T-cell (primary cell): ENCODE measurements around the gene STRC. TPM values are rescaled to one million over a fixed set of nuclear protein-coding genes. Genes with fewer than 3 reads are reported as not detected.
"Not testable (repeated sequence)": the region's sequence is repeated elsewhere in the genome, so short reads cannot be mapped to it uniquely, and the experiment has no call there.

ENCODE experiments used
- ATAC-seq, 4 experiments: fragments of 200-7000 bp in 3 of 4; fragments of 150-1000 bp in 1 of 4; cut with Tn5 transposase; replicated peaks in 1 of 4; 1 replicate in 3 of 4; 2 replicates in 1 of 4; pipeline ENCODE4 v1.10.0; 2021; ENCODE audit warnings: moderate library complexity in 3 of 4, mild to moderate bottlenecking in 2 of 4, moderate number of reproducible peaks in 1 of 4
- CTCF ChIA-PET, 2 donors: fragments of 300-600 bp; sonication (Branson Sonifier 250); formaldehyde crosslinking; loops; one replicate each; lab custom pipeline; 2022; ENCODE audit warnings: antibody characterized with exemption in 2 of 2; lab: Charles Lee
- POLR2A ChIA-PET, 2 donors: fragments of 300-600 bp; sonication (Branson Sonifier 250); formaldehyde crosslinking; loops; one replicate each; lab custom pipeline; 2022; ENCODE audit warnings: antibody characterized with exemption in 2 of 2; lab: Charles Lee
- DNase-seq, 35 experiments: peaks; one replicate each; pipeline versions ENCODE4 v3.0.0 to v3.0.0-alpha.2; 2013 to 2023
- H3K27ac ChIP-seq: one replicate; pipeline ENCODE4 v1.5.1; 2013; ENCODE audit warnings: low read length
- H3K27me3 ChIP-seq, 2 experiments: replicated peaks in 1 of 2; 1 replicate in 1 of 2; 2 replicates in 1 of 2; pipeline versions ENCODE4 v1.6.1 to v1.7.0; 2013; ENCODE audit warnings: low read length in 1 of 2, mixed read lengths in 1 of 2; ENCODE audit not compliant: control insufficient read depth in 2 of 2, insufficient read depth in 2 of 2; ENCODE audit errors: extremely low read depth in 1 of 2
- H3K36me3 ChIP-seq, 2 donors: 1 replicate in 1 of 2; 2 replicates in 1 of 2; pipeline versions ENCODE4 v1.6.1 to v1.7.0; 2013; ENCODE audit warnings: low read length in 1 of 2; ENCODE audit not compliant: control insufficient read depth in 2 of 2, insufficient read depth in 1 of 2; ENCODE audit errors: extremely low read depth in 1 of 2
- H3K4me1 ChIP-seq, 2 experiments: 1 replicate in 1 of 2; 2 replicates in 1 of 2; pipeline versions ENCODE4 v1.6.1 to v1.7.0; 2013; ENCODE audit warnings: low read length in 2 of 2, mixed read lengths in 1 of 2; ENCODE audit not compliant: insufficient read depth in 2 of 2, control insufficient read depth in 1 of 2; ENCODE audit errors: extremely low read depth in 1 of 2
- H3K4me3 ChIP-seq, 2 donors: 1 replicate in 1 of 2; 2 replicates in 1 of 2; pipeline versions ENCODE4 v1.5.1 to v1.7.0; 2013; ENCODE audit warnings: mild to moderate bottlenecking in 2 of 2, low read length in 1 of 2, moderate library complexity in 1 of 2; ENCODE audit not compliant: control insufficient read depth in 1 of 2; ENCODE audit errors: extremely low read depth in 1 of 2
- H3K9me3 ChIP-seq: 2 replicates; pipeline ENCODE4 v1.7.0; 2013
- H3K27ac Mint-ChIP-seq, 2 donors: one replicate each; pipeline ENCODE4 v1.8.0; 2020 to 2021; ENCODE audit warnings: mild to moderate bottlenecking in 2 of 2, mixed read lengths in 2 of 2
- H3K27me3 Mint-ChIP-seq, 2 donors: one replicate each; pipeline ENCODE4 v1.8.0; 2021 to 2022; ENCODE audit warnings: mixed read lengths in 2 of 2
- H3K36me3 Mint-ChIP-seq: one replicate; pipeline ENCODE4 v1.8.0; 2021; ENCODE audit warnings: mixed read lengths
- H3K4me1 Mint-ChIP-seq, 3 donors: one replicate each; pipeline ENCODE4 v1.8.0; 2020 to 2022; ENCODE audit warnings: mixed read lengths in 3 of 3, mild to moderate bottlenecking in 1 of 3
- H3K4me3 Mint-ChIP-seq, 3 donors: one replicate each; pipeline ENCODE4 v1.8.0; 2020 to 2022; ENCODE audit warnings: mild to moderate bottlenecking in 3 of 3, mixed read lengths in 3 of 3, moderate library complexity in 3 of 3
- H3K9me3 Mint-ChIP-seq, 3 donors: one replicate each; pipeline ENCODE4 v1.8.0; 2020 to 2022; ENCODE audit warnings: mixed read lengths in 3 of 3
- WGBS: methylation state at CpG from one replicate; pipeline ENCODE4 v1.1.5; 2013; ENCODE audit warnings: missing lambda C conversion rate; ENCODE audit not compliant: insufficient coverage; 5-methylcytosine and 5-hydroxymethylcytosine counted together
- total RNA-seq, 35 experiments: library from RNA in 6 of 35; stranded (reverse) in 6 of 35; fragments of 120-200 nt in 1 of 35; gene quantifications; one replicate each; pipeline versions ENCODE4 v1.2.1 to v1.2.4 and lab custom pipeline; 2013 to 2026

Gene STRC
- total RNA-seq, 5 donors from 2014 or later (not counting 1 experiment from before 2014, with no cell fraction given), result 0.85 to 3.8 (median 2.1) TPM

DNA sequence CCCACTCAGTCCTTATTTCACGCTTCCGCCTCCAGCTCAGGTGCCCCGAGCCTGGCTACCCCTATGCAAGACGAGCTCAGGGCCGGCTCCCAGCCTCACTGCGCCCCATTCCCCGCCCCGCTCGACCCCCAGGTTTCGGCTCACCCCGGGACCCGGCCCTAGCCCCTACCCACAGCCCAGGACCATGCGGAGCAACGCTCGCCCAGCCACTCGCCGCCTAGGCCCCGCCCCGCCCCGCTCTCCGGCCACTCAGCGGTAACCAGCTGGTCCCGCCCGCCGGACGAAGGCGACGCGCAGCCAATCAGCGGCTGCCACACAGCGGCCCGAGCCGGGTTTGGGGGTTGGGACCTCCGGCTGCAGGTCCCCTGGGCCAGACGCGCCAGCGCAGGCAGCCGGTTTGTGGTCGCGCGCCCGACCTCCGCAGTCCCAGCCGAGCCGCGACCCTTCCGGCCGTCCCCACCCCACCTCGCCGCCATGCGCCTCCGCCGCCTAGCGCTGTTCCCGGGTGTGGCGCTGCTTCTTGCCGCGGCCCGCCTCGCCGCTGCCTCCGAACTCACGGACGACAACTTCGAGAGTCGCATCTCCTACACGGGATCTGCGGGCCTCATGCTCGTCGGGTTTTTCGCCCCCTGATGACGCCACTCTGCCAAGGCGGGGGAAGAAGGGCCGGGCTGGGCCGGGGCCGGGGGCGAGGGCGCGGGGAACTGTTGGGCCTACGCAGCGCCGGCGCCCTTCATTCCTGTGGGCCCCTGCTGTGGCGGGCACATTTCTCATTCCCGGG lies 30.2 kb upstream of the STRC start, which contains the start of gene CATSPER2:
TSS of gene CATSPER2 (minus strand) at position 196 of the 781 bp plus-strand sequence. CDS start 783 bp downstream, outside the sequence.
- H3K27me3 Mint-ChIP-seq, result no peaks in the 10 kb centered on the region
- POLR2A ChIA-PET, result interaction anchor here in 1 of 2 donors (0.6 kb wide), 1 partner anchor 11 kb away, joined by 6 read pairs; no protein-coding TSS in a partner anchor
- WGBS, result 97% methylated on average over 52 of the region's 85 CpGs
- H3K27ac Mint-ChIP-seq, result no peak within 1 kb of the TSS
- DNase-seq, result no peak
- Histone ChIP-seq H3K4me3 (no peak within 1 kb of the TSS), H3K36me3 (peaks cover 0 to 6% of the 10 kb centered on the region in 2 donors), H3K4me1 (no peaks in the 10 kb centered on the region), H3K27ac (no peak within 1 kb of the TSS), H3K9me3 (no peaks in the 10 kb centered on the region), H3K27me3 (no peaks in the 10 kb centered on the region)
- no peaks in the 10 kb centered on the region for H3K4me1 Mint-ChIP-seq
- no peaks in the 10 kb centered on the region for H3K9me3 Mint-ChIP-seq
- peaks cover 28% of the 10 kb centered on the region for H3K36me3 Mint-ChIP-seq
- H3K4me3 Mint-ChIP-seq, result no peak within 1 kb of the TSS
- peak in 3 of 4 experiments; percentile 36 to 46 (median 45) for ATAC-seq
- CTCF ChIA-PET, result no interaction called here

DNA sequence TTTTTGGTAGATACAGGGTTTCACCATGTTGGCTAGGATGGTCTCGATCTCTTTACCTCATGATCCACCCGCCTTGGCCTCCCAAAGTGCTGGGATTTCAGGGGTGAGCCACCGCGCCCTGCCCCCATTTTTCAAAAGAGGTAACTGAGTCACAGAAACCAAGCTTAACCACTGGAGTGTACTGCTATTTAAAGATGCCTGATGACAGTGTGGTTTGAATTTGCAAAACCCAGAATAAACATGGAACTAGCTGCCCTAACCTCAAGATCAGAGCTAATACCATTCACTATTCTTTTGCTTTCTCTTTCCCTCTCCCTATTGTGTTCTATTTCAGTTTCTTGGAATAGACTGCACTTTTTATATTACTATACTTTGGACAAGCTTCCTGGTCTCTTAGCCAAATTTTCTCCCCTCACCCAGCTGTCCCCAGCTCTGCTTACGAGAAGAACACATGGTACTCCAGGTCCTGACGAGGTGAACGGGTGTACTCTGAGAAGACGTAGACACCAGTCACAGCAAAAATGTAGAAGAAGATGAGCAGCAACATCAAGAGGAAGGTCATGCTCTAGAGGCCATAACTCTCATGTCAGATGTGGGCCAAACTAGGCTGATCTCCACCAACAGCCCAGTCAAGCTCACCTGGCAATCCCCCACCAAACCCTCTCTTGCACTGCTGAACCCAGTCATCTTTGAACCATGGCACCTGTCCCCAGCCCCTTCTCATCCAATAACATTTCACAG lies 20.0 kb upstream of the STRC start:
- H3K4me1 Mint-ChIP-seq, H3K4me3 ChIP-seq, H3K9me3 ChIP-seq, H3K4me3 Mint-ChIP-seq, H3K9me3 Mint-ChIP-seq, H3K4me1 ChIP-seq, H3K36me3 Mint-ChIP-seq, H3K27me3 ChIP-seq, H3K27me3 Mint-ChIP-seq, DNase-seq, H3K27ac Mint-ChIP-seq, H3K36me3 ChIP-seq, H3K27ac ChIP-seq, CTCF ChIA-PET, ATAC-seq: not testable (repeated sequence)
- 97% methylated on average over 4 of the region's 8 CpGs for WGBS
- POLR2A ChIA-PET, result interaction anchor here in 1 of 2 donors (0.7 kb wide), 1 partner anchor 11 kb away, joined by 6 read pairs; no protein-coding TSS in a partner anchor

DNA sequence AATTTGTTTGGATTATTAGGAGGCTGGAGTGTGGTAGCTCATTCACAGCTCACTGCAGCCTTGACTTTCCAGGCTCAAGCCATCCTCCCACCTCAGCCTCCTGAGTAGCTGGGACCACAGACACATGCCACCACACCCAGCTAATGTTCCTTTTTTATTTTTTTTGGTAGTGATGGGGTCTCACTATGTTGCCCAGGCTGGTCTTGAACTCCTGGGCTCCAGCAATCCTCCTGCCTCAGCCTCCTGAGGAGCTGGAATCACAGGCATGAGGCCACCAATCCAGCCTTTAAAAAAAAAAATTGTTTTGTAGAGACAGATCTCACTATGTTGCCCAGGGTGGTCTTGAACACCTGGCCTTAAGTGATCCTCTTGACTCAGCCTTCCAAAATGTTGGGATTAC lies 8.3 kb upstream of the STRC start:
- ATAC-seq, H3K4me1 Mint-ChIP-seq, POLR2A ChIA-PET, H3K27me3 ChIP-seq, H3K4me3 Mint-ChIP-seq, H3K27ac Mint-ChIP-seq, H3K9me3 ChIP-seq, CTCF ChIA-PET, DNase-seq, H3K27ac ChIP-seq, H3K36me3 ChIP-seq, H3K9me3 Mint-ChIP-seq, H3K4me3 ChIP-seq, H3K4me1 ChIP-seq, H3K27me3 Mint-ChIP-seq, H3K36me3 Mint-ChIP-seq: not testable (repeated sequence)

DNA sequence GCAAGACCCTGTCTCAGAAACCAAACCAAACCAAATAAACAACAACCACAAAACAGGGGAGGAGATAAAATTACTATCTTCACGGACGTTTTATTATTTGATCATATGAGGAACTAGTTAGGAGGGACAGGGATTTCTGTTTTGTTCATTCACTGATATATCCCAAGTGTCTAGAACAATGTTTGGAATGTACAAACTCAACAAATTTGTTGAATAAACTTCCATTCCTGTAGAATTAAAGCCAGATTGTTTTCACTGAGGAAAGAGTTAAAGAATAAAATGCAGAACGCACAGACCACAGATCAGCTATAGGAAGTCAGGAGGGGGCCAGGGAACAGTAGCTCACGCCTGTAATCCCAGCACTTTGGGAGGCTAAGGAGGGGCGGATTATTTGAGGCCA lies 6.5 kb upstream of the STRC start:
- ATAC-seq, result no peak
- Histone ChIP-seq H3K27ac (no peak overlapping the region), H3K4me3 (no peak overlapping the region), H3K36me3 (no peaks in the 10 kb centered on the region), H3K27me3 (peaks cover 0 to 3% of the 10 kb centered on the region in 2 experiments), H3K9me3 (no peaks in the 10 kb centered on the region), H3K4me1 (no peaks in the 10 kb centered on the region)
- no peak overlapping the region for H3K4me3 Mint-ChIP-seq
- CTCF ChIA-PET, result no interaction called here
- H3K27me3 Mint-ChIP-seq, result peaks cover 3% of the 10 kb centered on the region in 2 donors
- H3K4me1 Mint-ChIP-seq, result no peaks in the 10 kb centered on the region
- no peak overlapping the region for H3K27ac Mint-ChIP-seq
- POLR2A ChIA-PET, result no interaction called here
- WGBS, result 0% methylated on average over 1 of the region's 5 CpGs
- H3K36me3 Mint-ChIP-seq, result no peaks in the 10 kb centered on the region
- no peak for DNase-seq
- H3K9me3 Mint-ChIP-seq, result no peaks in the 10 kb centered on the region

DNA sequence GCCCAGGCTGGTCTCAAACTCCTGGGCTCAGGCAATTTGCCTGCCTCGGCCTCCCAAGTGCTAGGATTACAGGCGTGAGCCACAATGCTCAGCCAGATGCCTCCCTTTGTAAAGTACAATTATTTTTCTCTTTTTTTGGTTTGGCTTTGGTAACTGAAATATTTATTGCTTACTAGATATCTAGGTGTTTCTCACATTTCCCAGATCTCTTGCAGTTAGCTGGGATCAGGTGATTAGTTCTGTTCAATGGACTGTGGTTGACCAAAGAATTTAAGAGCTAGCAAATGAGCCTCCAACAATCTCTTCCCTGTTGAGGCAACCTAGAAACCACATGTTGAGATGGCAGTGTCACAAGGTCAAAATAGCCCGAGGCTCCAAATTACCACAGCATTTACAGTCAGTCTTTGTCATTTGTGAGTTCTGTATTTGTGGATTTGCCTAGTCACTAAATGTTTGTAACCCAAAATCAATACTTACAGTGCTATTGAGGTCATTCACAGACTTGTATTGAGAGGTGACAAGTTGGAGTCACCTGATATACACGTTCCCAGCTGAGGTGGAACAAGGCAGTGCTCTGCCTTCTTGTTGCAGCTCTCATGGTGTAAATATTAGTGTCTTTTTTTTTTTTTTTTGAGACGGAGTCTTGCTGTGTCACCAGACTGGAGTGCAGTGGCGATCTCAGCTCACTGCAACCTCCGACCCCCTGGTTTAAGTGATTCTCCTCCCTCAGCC lies 3.6 kb upstream of the STRC start:
- POLR2A ChIA-PET, CTCF ChIA-PET: not testable (repeated sequence)

DNA sequence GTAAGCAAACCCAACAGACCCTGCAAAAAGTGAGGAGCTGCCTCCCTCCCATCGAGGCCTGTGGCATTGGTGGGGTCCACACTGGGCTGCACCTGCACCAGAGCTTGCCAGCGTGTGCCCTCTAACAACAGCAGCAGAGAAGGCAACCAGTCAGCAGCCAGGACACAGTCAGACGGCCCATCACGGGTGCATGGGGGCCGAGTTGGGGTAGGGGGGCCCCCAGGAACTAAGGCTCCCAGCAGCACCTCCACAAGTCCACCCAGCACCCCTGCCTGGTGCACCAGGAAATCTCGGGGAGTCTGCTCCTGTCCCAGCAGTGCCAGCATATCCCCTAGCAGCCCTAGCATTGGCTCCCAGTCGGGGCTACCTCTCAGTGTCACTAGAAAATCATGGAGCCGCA lies 850 bp downstream of the STRC start:
- H3K4me3 Mint-ChIP-seq, CTCF ChIA-PET, H3K27ac Mint-ChIP-seq, H3K36me3 Mint-ChIP-seq, H3K9me3 ChIP-seq, H3K4me3 ChIP-seq, POLR2A ChIA-PET, H3K9me3 Mint-ChIP-seq, DNase-seq, H3K27ac ChIP-seq, H3K36me3 ChIP-seq, H3K27me3 ChIP-seq, ATAC-seq, H3K4me1 Mint-ChIP-seq, H3K4me1 ChIP-seq: not testable (repeated sequence)
- WGBS, result no CpG with 5 or more reads among the region's 8 CpGs
- peaks cover 9 to 12% of the 10 kb centered on the region in 2 donors for H3K27me3 Mint-ChIP-seq

More for the DNA sequence above, 3.6 kb upstream of the STRC start:
- not testable (repeated sequence) for H3K4me3 ChIP-seq, H3K4me1 ChIP-seq, H3K36me3 ChIP-seq, H3K27me3 ChIP-seq, H3K27ac ChIP-seq, H3K27ac Mint-ChIP-seq, DNase-seq, H3K9me3 ChIP-seq, H3K9me3 Mint-ChIP-seq, H3K36me3 Mint-ChIP-seq, H3K4me1 Mint-ChIP-seq, ATAC-seq, H3K4me3 Mint-ChIP-seq
- H3K27me3 Mint-ChIP-seq, result peaks cover 9 to 12% of the 10 kb centered on the region in 2 donors
- WGBS, result no CpG with 5 or more reads among the region's 7 CpGs
